SK-N-MC (cell line): Measurements from ENCODE around the gene HYCC1.

Experiments
- DNase-seq: peaks from one replicate; pipeline ENCODE4 v3.0.0-alpha.2; 2011; ENCODE audit warnings: low read depth, low spot score
- H3K27ac ChIP-seq: fragments of 200-600 bp; sonication (generic); 2 replicates; pipeline ENCODE4 v1.5.1; 2016; ENCODE audit warnings: mixed run types
- H3K36me3 ChIP-seq: fragments of 200-600 bp; sonication (generic); 2 replicates; pipeline ENCODE4 v1.6.1; 2017; ENCODE audit warnings: antibody characterized with exemption, low read length, mixed read lengths; ENCODE audit not compliant: insufficient read depth
- H3K4me3 ChIP-seq: fragments of 200-600 bp; sonication (generic); 2 replicates; pipeline ENCODE4 v1.5.1; 2016
- H3K9ac ChIP-seq: fragments of 200-600 bp; sonication (generic); 2 replicates; pipeline ENCODE4 v1.8.0; 2017; ENCODE audit warnings: mixed run types, mixed read lengths; ENCODE audit not compliant: insufficient read length
- H3K9me3 ChIP-seq: fragments of 200-600 bp; sonication (generic); 2 replicates; pipeline ENCODE4 v1.6.1; 2017; ENCODE audit warnings: low read depth, mild to moderate bottlenecking, antibody characterized with exemption, low read length, moderate library complexity, mixed read lengths
- EZH2 ChIP-seq: fragments of 200-600 bp; sonication (generic); IDR thresholded peaks from one replicate; pipeline ENCODE4 v1.6.1; 2017; ENCODE audit warnings: antibody characterized with exemption
- FOXP2 ChIP-seq: optimal IDR thresholded peaks from 2 replicates; pipeline ENCODE3; 2011; ENCODE audit warnings: mild to moderate bottlenecking, moderate library complexity; ENCODE audit not compliant: insufficient read depth; ENCODE audit errors: extremely low read length, control extremely low read depth
- POLR2AphosphoS5 ChIP-seq: IDR thresholded peaks from 2 replicates; pipeline ENCODE4 v1.6.1; 2012; ENCODE audit warnings: mild to moderate bottlenecking, low read depth, low read length, borderline replicate concordance

HYCC1 gene

GRCh38 chr7:23011222-23011924, 2.6 kb downstream of the HYCC1 start:
- TF ChIP-seq POLR2AphosphoS5 (no peak), EZH2 (no peak), FOXP2 (no peak)
- no peak overlapping the region for H3K27ac ChIP-seq
- no peak for DNase-seq
- H3K9me3 ChIP-seq = no peaks in the 10 kb centered on the region
- H3K36me3 ChIP-seq = no peaks in the 10 kb centered on the region
- no peak overlapping the region for H3K9ac ChIP-seq
- no peak overlapping the region for H3K4me3 ChIP-seq

GRCh38 chr7:23009303-23009702, 4.6 kb downstream of the HYCC1 start:
- no peaks in the 10 kb centered on the region for H3K36me3 ChIP-seq

GRCh38 chr7:23004247-23004520, 9.7 kb downstream of the HYCC1 start:
- Histone ChIP-seq H3K9ac (no peak overlapping the region), H3K36me3 (no peaks in the 10 kb centered on the region), H3K27ac (no peak overlapping the region), H3K9me3 (no peaks in the 10 kb centered on the region), H3K4me3 (no peak overlapping the region)
- TF ChIP-seq EZH2 (no peak), FOXP2 (no peak), POLR2AphosphoS5 (no peak)
- DNase-seq = no peak

More at GRCh38 chr7:23009303-23009702, 4.6 kb downstream of the HYCC1 start:
- no peak for DNase-seq
- TF ChIP-seq EZH2 (no peak), POLR2AphosphoS5 (no peak), FOXP2 (no peak)
- no peaks in the 10 kb centered on the region for H3K9me3 ChIP-seq
- H3K4me3 ChIP-seq = no peak overlapping the region
- no peak overlapping the region for H3K27ac ChIP-seq
- H3K9ac ChIP-seq = no peak overlapping the region

DNA sequence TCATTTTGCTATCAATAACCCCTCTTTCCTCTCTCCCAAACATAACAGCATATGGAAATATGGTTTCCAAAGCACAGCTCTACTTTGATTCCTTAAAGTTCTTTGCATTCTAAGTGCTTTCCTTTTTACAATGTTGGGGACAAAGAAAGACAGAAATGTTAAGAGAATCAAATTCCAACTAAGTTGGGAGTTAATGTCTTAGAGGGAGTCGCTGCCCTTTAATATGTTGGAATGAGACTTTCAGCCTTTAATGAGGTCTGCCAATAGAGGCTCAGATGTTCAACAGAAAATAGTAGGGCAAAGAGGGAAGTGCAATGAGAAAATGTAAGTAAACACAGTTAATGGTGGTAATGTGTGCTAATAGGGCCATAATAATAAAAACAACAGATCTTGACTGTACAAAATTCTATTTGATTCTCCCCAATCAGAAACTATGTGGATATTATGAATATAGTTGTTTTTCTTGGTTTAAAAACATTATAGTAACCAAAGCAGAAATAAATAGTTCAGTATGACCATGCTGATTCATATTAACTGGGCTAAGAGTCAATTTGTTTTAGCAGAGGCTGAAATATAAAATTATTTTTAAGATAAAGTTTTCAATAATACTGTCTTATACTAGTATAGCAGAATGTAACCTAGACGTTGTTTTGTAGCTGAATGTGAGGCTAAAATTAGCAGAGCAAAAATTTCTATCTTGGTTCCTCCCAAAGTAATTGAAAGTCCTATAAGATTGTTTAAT, 10.3 kb downstream of the HYCC1 start:
- no peaks in the 10 kb centered on the region for H3K36me3 ChIP-seq
- no peak for DNase-seq
- H3K27ac ChIP-seq = 0 out of 2 replicates have a peak overlapping the region, but pooled peaks have one; percentile 4
- no peak for TF ChIP-seq POLR2AphosphoS5
- no peak for TF ChIP-seq FOXP2
- H3K4me3 ChIP-seq = no peak overlapping the region
- H3K9me3 ChIP-seq = no peaks in the 10 kb centered on the region
- H3K9ac ChIP-seq = no peak overlapping the region

DNA sequence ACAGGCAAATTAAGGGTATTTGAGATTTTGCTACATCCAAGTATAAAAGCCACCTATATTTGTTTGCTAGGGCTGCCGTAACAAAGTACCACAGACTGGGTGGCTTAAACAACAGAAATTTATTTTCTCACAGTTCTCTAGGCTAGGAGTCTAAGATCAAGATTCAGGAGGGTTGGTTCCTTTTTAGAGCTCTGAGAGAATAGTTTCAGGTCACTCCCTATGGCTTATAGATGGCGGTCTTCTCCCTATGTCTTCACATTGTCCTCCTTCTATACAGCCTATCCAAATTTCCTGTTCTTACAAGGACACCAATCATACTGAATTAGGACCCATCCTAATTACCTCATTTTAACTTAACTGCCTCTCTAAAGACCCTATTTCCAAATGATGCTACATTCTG, 11.2 kb downstream of the HYCC1 start:
- H3K4me3 ChIP-seq = no peak overlapping the region
- TF ChIP-seq FOXP2 = no peak
- DNase-seq = no peak
- no peak overlapping the region for H3K9ac ChIP-seq
- no peaks in the 10 kb centered on the region for H3K36me3 ChIP-seq
- no peaks in the 10 kb centered on the region for H3K9me3 ChIP-seq
- H3K27ac ChIP-seq = no peak overlapping the region

GRCh38 chr7:23001610-23002009, 12.3 kb downstream of the HYCC1 start:
- DNase-seq = no peak
- Histone ChIP-seq H3K36me3 (no peaks in the 10 kb centered on the region), H3K27ac (no peak overlapping the region), H3K4me3 (no peak overlapping the region), H3K9me3 (no peaks in the 10 kb centered on the region), H3K9ac (no peak overlapping the region)
- TF ChIP-seq POLR2AphosphoS5 (no peak), FOXP2 (no peak), EZH2 (no peak)

- DNase-seq = no peak
- H3K9me3 ChIP-seq = no peaks in the 10 kb centered on the region
- no peak overlapping the region for H3K9ac ChIP-seq
- no peaks in the 10 kb centered on the region for H3K36me3 ChIP-seq
- peak overlapping the region; percentile 19; the same call in 1 of the 2 replicates for H3K4me3 ChIP-seq
- H3K27ac ChIP-seq = peak overlapping the region; percentile 35; the same call in 1 of the 2 replicates
- TF ChIP-seq POLR2AphosphoS5 = no peak
- no peak for TF ChIP-seq EZH2
Measured at GRCh38 chr7:23000597-23001360, 13.2 kb downstream of the HYCC1 start.

DNA sequence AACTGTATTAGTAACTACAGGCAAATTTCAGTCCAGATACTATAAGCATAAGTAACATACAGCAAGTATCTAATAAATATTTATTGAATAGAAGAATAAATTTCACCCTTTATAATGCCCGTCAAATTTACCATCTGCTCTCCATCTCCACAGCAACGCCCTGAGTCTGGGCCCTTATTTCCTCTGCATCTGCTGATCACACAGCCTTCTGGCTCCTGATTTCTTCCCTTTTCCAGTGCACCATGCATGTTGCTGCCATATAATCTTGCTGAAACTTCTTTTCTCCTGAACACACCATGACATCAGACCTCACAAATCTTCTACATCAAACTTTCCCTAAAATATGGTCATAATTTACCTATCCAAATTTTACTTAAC, 15.4 kb downstream of the HYCC1 start:
- no peak overlapping the region for H3K9ac ChIP-seq
- TF ChIP-seq FOXP2 (no peak), POLR2AphosphoS5 (no peak), EZH2 (no peak)
- no peaks in the 10 kb centered on the region for H3K36me3 ChIP-seq
- no peak overlapping the region for H3K27ac ChIP-seq
- no peak for DNase-seq
- no peaks in the 10 kb centered on the region for H3K9me3 ChIP-seq
- peak overlapping the region; percentile 31 for H3K4me3 ChIP-seq
